GM12878 (cell line): Measurements from ENCODE around the gene USH1C. TPM values are rescaled to one million over a fixed set of nuclear protein-coding genes. Genes with fewer than 3 reads are reported as not detected.

Experiments used
- ATAC-seq: fragments of 200-7000 bp; cut with Tn5 transposase; 3 replicates; pipeline ENCODE4 v1.9.1; 2020; ENCODE audit warnings: mild to moderate bottlenecking, moderate library complexity
- BruUV-seq: library from RNA; stranded (reverse); fragments of 400-500 nt; replicated peaks from 2 replicates; lab custom pipeline; 2021; lab: Mats Ljungman, UMichigan
- CTCF ChIA-PET: fragments of 300-600 bp; sonication (Branson Sonifier 250); formaldehyde crosslinking; extraction: SDS; loops from one replicate; lab custom pipeline; 2021; ENCODE audit warnings: inconsistent platforms; lab: Yijun Ruan, JAX
- POLR2A ChIA-PET: fragments of 350-600 bp; formaldehyde crosslinking; extraction: SDS; loops from one replicate; lab custom pipeline; 2021; ENCODE audit warnings: inconsistent platforms; lab: Charles Lee
- RAD21 ChIA-PET: fragments of 300-600 bp; sonication (Branson Sonifier 250); formaldehyde crosslinking; loops from one replicate; lab custom pipeline; 2023; ENCODE audit warnings: antibody characterized with exemption; ENCODE audit not compliant: unreplicated experiment; lab: Charles Lee
- SMC1A ChIA-PET: fragments of 300-600 bp; sonication (Branson Sonifier 250); formaldehyde crosslinking; loops from one replicate; lab custom pipeline; 2023; ENCODE audit not compliant: unreplicated experiment, uncharacterized antibody; lab: Charles Lee
- DNase-seq: peaks from one replicate; pipeline ENCODE4 v3.0.0-alpha.2; 2011; ENCODE audit warnings: low read depth, low spot score
- FAIRE-seq: peaks from 3 replicates; lab custom pipeline; 2011; peaks lifted over from hg19 to GRCh38; lab: Jason Lieb, UNC
- H2AFZ ChIP-seq: 2 replicates; pipeline ENCODE4 v1.6.0; 2011; ENCODE audit warnings: low read depth, low read length, control low read depth; ENCODE audit not compliant: control insufficient read depth
- H3K27ac ChIP-seq: 2 replicates; pipeline ENCODE4 v1.5.1; 2011; ENCODE audit warnings: control low read depth; ENCODE audit not compliant: control insufficient read depth, insufficient read depth
- H3K27me3 ChIP-seq, 2 experiments: replicated peaks in 1 of 2; 2 replicates each; pipeline versions ENCODE4 v1.6.0 to v1.6.1; 2011; ENCODE audit warnings: low read length in 1 of 2; ENCODE audit not compliant: control insufficient read depth in 2 of 2, insufficient read depth in 2 of 2
- H3K36me3 ChIP-seq, 2 experiments: 2 replicates each; pipeline ENCODE4 v1.5.1; 2011; ENCODE audit warnings: low read length in 1 of 2; ENCODE audit not compliant: control insufficient read depth in 2 of 2, insufficient read depth in 2 of 2
- H3K4me1 ChIP-seq: 2 replicates; pipeline ENCODE4 v1.6.1; 2011; ENCODE audit warnings: mild to moderate bottlenecking, low read length, moderate library complexity, mixed read lengths; ENCODE audit not compliant: control insufficient read depth, insufficient read depth
- H3K4me2 ChIP-seq: 2 replicates; pipeline ENCODE4 v1.6.0; 2011; ENCODE audit warnings: control low read depth; ENCODE audit not compliant: control insufficient read depth, insufficient read depth
- H3K4me3 ChIP-seq: fragments of 200-600 bp; sonication (generic); 2 replicates; pipeline ENCODE4 v1.5.1; 2016
- H3K79me2 ChIP-seq: 2 replicates; pipeline ENCODE4 v1.6.0; 2011; ENCODE audit warnings: low read length; ENCODE audit not compliant: control insufficient read depth, insufficient read depth
- H3K9ac ChIP-seq: 2 replicates; pipeline ENCODE4 v1.8.0; 2011; ENCODE audit warnings: low read length, control low read depth, mixed read lengths; ENCODE audit not compliant: control insufficient read depth, insufficient read depth
- H3K9me3 ChIP-seq: replicated peaks from 3 replicates; pipeline ENCODE4 v1.5.1; 2011; ENCODE audit warnings: mild to moderate bottlenecking, low read length; ENCODE audit not compliant: control insufficient read depth, insufficient read depth
- H4K20me1 ChIP-seq: 2 replicates; pipeline ENCODE4 v1.6.0; 2011; ENCODE audit not compliant: control insufficient read depth, insufficient read depth
- ATF7 ChIP-seq: fragments of 450-650 bp; IDR thresholded peaks from 2 replicates; pipeline ENCODE4 v1.6.1; 2016; ENCODE audit warnings: low read depth, mild to moderate bottlenecking
- CBX3 ChIP-seq: fragments of 200-600 bp; sonication (generic); IDR thresholded peaks from 2 replicates; pipeline ENCODE4 v1.6.1; 2016; ENCODE audit warnings: low read depth, borderline replicate concordance
- CREB1 ChIP-seq: IDR thresholded peaks from 2 replicates; pipeline ENCODE4 v1.6.1; 2012; ENCODE audit warnings: low read depth, mild to moderate bottlenecking, inconsistent platforms
- EP300 ChIP-seq, 2 experiments: fragments of 150-350 bp in 1 of 2; IDR thresholded peaks; 2 replicates each; pipeline ENCODE4 v1.6.1; 2011 to 2012; ENCODE audit warnings: low read depth in 2 of 2, low read length in 2 of 2, borderline replicate concordance in 1 of 2, improper control_type of control experiment in 1 of 2, inconsistent platforms in 1 of 2; ENCODE audit not compliant: control insufficient read depth in 1 of 2
- NBN ChIP-seq: fragments of 450-650 bp; IDR thresholded peaks from 2 replicates; pipeline ENCODE4 v1.6.1; 2016
- SP1 ChIP-seq: IDR thresholded peaks from one replicate; pipeline ENCODE4 v1.6.1; 2011; ENCODE audit warnings: low read depth, low read length
- SUZ12 ChIP-seq: fragments of 200-600 bp; sonication (generic); IDR thresholded peaks from one replicate; pipeline ENCODE4 v1.6.1; 2018; ENCODE audit warnings: antibody characterized with exemption, mild to moderate bottlenecking; ENCODE audit not compliant: unreplicated experiment
- WGBS: methylation state at CpG from one replicate; pipeline ENCODE4 v1.1.6; 2016; ENCODE audit warnings: low lambda C conversion rate; ENCODE audit not compliant: insufficient replicate concordance, insufficient coverage; ENCODE audit errors: missing lambda C conversion rate; 5-methylcytosine and 5-hydroxymethylcytosine counted together
- in situ Hi-C: fragments of 300-500 bp; cut with MboI; formaldehyde crosslinking; loops from 9 replicates; pipeline ENCODE4 v1.14.3; 2018; ENCODE audit warnings: mixed read lengths
- intact Hi-C: fragments of 100-400 bp; cut with micrococcal nuclease; formaldehyde crosslinking; loops from one replicate; pipeline ENCODE4 v1.14.2; 2022; ENCODE audit not compliant: unreplicated experiment
- polyA plus RNA-seq, 11 experiments: library from polyadenylated mRNA; depleted of rRNA in 4 of 11; unstranded in 6 of 11; stranded (reverse) in 5 of 11; fragments of >200 nt; fragmentation: Nextera tagmentation in 4 of 11; fragmentation: Illumina TruSeq in 1 of 11; extraction: Ambion mirVana in 4 of 11; extraction: Trizol in 1 of 11; gene quantifications; 1 replicate in 1 of 11; 2 replicates in 10 of 11; pipeline versions ENCODE4 v1.2.1 to v1.2.3, GENCODE V29; 2011 to 2016; ENCODE audit warnings: inconsistent platforms in 2 of 11, missing spikeins in 2 of 11, low read depth in 1 of 11
- total RNA-seq, 4 experiments: library from RNA; depleted of rRNA in 3 of 4; stranded (reverse); fragments of >200 nt in 3 of 4; fragmentation: Illumina TruSeq in 1 of 4; extraction: Trizol in 1 of 4; gene quantifications; 2 replicates each; pipeline versions ENCODE4 v1.2.1 to v1.2.3, GENCODE V29; 2013 to 2021
- TF ChIP-seq, protein P1 (sequence below): IDR thresholded peaks from 2 replicates; pipeline ENCODE4 v1.6.1; 2011; ENCODE audit warnings: low read depth, low read length, improper control_type of control experiment, borderline replicate concordance
- TF ChIP-seq, protein P2 (sequence below): fragments of 450-650 bp; formaldehyde crosslinking; IDR thresholded peaks from 2 replicates; pipeline ENCODE4 v1.5.0; 2022; ENCODE audit warnings: mild to moderate bottlenecking, missing genetic modification characterization
- TF ChIP-seq, protein P3 (sequence below): fragments of 450-650 bp; IDR thresholded peaks from 2 replicates; pipeline ENCODE4 v1.6.1; 2017; ENCODE audit warnings: mild to moderate bottlenecking, moderate library complexity
- TF ChIP-seq, protein P4 (sequence below): IDR thresholded peaks from 2 replicates; pipeline ENCODE4 v1.6.1; 2011; ENCODE audit warnings: mild to moderate bottlenecking, low read depth, low read length, moderate library complexity; ENCODE audit not compliant: insufficient replicate concordance

Gene USH1C
- total and polyA plus RNA-seq, 10 of the 15 experiments (the other 5 are each of a cell fraction or from before 2014, with no cell fraction given), result not detected

DNA sequence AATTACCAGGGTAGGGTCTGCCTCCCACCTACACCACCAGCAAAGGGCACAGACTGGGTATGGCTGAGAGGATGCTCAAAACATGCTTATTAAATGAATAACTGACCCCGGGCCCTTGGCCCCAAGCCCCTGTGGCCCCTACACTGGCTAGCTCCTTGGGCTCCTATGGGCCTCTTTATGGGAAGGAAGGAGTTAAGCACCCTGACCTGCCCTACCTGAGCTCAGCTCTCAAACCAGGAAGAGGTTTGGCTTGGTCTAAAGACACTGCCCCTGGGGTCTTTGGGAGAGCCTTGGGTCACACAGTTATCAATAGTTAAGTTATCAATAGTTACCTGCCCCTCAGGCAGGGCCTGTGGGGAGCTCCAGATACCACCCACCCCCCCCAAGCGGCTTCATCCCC lies 1.2 kb downstream of the USH1C start (continued):
- TF ChIP-seq, protein P1, sequence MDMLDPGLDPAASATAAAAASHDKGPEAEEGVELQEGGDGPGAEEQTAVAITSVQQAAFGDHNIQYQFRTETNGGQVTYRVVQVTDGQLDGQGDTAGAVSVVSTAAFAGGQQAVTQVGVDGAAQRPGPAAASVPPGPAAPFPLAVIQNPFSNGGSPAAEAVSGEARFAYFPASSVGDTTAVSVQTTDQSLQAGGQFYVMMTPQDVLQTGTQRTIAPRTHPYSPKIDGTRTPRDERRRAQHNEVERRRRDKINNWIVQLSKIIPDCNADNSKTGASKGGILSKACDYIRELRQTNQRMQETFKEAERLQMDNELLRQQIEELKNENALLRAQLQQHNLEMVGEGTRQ, result no peak

DNA sequence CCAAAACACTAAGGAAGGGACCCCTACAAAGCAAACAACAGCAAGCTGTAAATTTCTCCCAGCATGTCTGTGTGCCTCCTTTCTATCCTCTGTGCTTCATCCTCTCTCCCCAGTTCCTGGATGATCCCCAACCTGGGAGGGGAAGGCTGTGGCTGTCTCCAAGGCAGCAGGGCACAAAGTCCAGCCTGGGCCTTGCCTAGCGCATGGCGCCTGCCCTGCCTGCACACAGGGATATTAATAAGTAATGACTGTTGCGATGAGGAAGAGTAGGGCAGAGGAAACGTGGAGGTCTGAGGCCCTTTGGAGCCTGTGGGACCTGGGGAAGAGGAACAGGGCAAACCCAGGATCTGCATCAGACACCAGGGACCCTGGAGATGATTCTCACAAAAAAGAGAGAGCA lies 2.0 kb downstream of the USH1C start:
- POLR2A ChIA-PET, result no interaction called here

More for the DNA sequence above, 2.0 kb downstream of the USH1C start:
- no peak overlapping the region for H2AFZ ChIP-seq
- no peak for TF ChIP-seq CBX3
- no peak for TF ChIP-seq NBN
- TF ChIP-seq, protein P2, sequence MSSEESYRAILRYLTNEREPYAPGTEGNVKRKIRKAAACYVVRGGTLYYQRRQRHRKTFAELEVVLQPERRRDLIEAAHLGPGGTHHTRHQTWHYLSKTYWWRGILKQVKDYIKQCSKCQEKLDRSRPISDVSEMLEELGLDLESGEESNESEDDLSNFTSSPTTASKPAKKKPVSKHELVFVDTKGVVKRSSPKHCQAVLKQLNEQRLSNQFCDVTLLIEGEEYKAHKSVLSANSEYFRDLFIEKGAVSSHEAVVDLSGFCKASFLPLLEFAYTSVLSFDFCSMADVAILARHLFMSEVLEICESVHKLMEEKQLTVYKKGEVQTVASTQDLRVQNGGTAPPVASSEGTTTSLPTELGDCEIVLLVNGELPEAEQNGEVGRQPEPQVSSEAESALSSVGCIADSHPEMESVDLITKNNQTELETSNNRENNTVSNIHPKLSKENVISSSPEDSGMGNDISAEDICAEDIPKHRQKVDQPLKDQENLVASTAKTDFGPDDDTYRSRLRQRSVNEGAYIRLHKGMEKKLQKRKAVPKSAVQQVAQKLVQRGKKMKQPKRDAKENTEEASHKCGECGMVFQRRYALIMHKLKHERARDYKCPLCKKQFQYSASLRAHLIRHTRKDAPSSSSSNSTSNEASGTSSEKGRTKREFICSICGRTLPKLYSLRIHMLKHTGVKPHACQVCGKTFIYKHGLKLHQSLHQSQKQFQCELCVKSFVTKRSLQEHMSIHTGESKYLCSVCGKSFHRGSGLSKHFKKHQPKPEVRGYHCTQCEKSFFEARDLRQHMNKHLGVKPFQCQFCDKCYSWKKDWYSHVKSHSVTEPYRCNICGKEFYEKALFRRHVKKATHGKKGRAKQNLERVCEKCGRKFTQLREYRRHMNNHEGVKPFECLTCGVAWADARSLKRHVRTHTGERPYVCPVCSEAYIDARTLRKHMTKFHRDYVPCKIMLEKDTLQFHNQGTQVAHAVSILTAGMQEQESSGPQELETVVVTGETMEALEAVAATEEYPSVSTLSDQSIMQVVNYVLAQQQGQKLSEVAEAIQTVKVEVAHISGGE (CRISPR knock-in tag), result no peak
- TF ChIP-seq CREB1, result no peak
- TF ChIP-seq ATF7, result no peak
- TF ChIP-seq, protein P3, sequence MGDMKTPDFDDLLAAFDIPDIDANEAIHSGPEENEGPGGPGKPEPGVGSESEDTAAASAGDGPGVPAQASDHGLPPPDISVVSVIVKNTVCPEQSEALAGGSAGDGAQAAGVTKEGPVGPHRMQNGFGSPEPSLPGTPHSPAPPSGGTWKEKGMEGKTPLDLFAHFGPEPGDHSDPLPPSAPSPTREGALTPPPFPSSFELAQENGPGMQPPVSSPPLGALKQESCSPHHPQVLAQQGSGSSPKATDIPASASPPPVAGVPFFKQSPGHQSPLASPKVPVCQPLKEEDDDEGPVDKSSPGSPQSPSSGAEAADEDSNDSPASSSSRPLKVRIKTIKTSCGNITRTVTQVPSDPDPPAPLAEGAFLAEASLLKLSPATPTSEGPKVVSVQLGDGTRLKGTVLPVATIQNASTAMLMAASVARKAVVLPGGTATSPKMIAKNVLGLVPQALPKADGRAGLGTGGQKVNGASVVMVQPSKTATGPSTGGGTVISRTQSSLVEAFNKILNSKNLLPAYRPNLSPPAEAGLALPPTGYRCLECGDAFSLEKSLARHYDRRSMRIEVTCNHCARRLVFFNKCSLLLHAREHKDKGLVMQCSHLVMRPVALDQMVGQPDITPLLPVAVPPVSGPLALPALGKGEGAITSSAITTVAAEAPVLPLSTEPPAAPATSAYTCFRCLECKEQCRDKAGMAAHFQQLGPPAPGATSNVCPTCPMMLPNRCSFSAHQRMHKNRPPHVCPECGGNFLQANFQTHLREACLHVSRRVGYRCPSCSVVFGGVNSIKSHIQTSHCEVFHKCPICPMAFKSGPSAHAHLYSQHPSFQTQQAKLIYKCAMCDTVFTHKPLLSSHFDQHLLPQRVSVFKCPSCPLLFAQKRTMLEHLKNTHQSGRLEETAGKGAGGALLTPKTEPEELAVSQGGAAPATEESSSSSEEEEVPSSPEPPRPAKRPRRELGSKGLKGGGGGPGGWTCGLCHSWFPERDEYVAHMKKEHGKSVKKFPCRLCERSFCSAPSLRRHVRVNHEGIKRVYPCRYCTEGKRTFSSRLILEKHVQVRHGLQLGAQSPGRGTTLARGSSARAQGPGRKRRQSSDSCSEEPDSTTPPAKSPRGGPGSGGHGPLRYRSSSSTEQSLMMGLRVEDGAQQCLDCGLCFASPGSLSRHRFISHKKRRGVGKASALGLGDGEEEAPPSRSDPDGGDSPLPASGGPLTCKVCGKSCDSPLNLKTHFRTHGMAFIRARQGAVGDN, result no peak
- TF ChIP-seq, protein P4, sequence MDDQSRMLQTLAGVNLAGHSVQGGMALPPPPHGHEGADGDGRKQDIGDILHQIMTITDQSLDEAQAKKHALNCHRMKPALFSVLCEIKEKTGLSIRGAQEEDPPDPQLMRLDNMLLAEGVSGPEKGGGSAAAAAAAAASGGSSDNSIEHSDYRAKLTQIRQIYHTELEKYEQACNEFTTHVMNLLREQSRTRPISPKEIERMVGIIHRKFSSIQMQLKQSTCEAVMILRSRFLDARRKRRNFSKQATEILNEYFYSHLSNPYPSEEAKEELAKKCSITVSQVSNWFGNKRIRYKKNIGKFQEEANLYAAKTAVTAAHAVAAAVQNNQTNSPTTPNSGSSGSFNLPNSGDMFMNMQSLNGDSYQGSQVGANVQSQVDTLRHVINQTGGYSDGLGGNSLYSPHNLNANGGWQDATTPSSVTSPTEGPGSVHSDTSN, result no peak
- TF ChIP-seq EP300 (IDR thresholded peaks at IDR 0.05; ENCODE audit: borderline replicate concordance in 1 of 2, control insufficient read depth in 1 of 2, low read depth in 2 of 2, low read length in 2 of 2), result no peak
- no peak for TF ChIP-seq SUZ12
- TF ChIP-seq SP1, result no peak
- no peaks in the 10 kb centered on the region for H3K9me3 ChIP-seq
- intact Hi-C loops, result no loop called here
- H3K4me1 ChIP-seq, result no peaks in the 10 kb centered on the region
- BruUV-seq, result no TSS peak
- ATAC-seq (no peak), DNase-seq (no peak), FAIRE-seq (no peak)
- ChIA-PET RAD21 (no interaction called here), SMC1A (no interaction called here), CTCF (interaction anchor here (1.3 kb wide), 1 partner anchor 14 kb away, joined by 5 read pairs; no protein-coding TSS in a partner anchor)
- H3K4me3 ChIP-seq, result no peak overlapping the region
- no peaks in the 10 kb centered on the region for H3K36me3 ChIP-seq
- H3K27me3 ChIP-seq, result peaks cover 3 to 6% of the 10 kb centered on the region in 2 experiments
- no peak overlapping the region for H3K4me2 ChIP-seq
- in situ Hi-C loops, result no loop called here
- H3K79me2 ChIP-seq, result no peaks in the 10 kb centered on the region
- H3K9ac ChIP-seq, result no peak overlapping the region
- no peak overlapping the region for H3K27ac ChIP-seq
- WGBS, result 33% methylated on average over 4 of the region's 4 CpGs
- no peaks in the 10 kb centered on the region for H4K20me1 ChIP-seq
